CD1c-positive myeloid dendritic cell (primary cell): ENCODE results near the gene ABHD6.
"Not testable (repeated sequence)": the region's sequence is repeated elsewhere in the genome, so short reads cannot be mapped to it uniquely, and the experiment has no call there.

ENCODE experiments used
- DNase-seq: peaks from one replicate; pipeline ENCODE4 v3.0.0-alpha.2; 2016; ENCODE audit errors: extremely low spot score

Gene ABHD6

GRCh38 chr3:58209933-58210332, 27.7 kb upstream of the ABHD6 start:
- DNase-seq: no peak

GRCh38 chr3:58210761-58211460, 26.7 kb upstream of the ABHD6 start, which contains the start of gene DNASE1L3:
Gene DNASE1L3, minus strand, starts transcription at chr3:58210972. Its CDS starts 66 bp downstream, at chr3:58210906.
- DNase-seq: peak; percentile 45

GRCh38 chr3:58214484-58215316, 22.9 kb upstream of the ABHD6 start:
- DNase-seq: peak; percentile 87

- no peak for DNase-seq
Measured at GRCh38 chr3:58215317-58216025, 22.1 kb upstream of the ABHD6 start.

- no peak for DNase-seq
Measured at GRCh38 chr3:58216496-58217195, 20.9 kb upstream of the ABHD6 start.

DNA sequence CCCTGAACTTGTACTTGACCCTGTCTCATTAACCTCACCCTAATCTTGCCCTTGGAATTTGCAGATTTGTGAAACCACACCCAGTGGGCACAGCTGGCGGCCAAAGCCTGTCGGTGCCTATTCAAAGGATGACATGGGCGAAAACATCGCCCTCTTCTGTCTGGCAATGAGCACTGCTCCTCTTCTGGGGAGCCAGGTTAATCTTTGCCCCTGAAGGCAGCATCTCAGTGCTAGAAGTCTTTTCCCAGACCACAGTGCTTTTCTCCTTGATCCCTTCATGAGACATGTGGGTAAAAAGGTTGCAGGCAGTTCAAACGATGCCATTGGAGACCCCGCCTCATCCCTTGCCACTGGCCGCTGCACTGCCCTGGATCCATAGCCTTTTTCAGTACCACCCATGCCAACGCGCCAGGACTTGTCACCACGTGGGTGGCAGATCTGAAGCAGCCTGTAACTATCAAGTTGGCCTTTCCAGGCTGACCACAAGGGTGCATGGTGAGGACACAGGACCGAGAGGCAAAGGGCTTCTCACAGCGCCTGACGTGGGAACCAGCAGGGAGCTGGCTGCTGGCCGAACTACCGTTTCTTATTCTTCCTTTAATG, 20.3 kb upstream of the ABHD6 start:
- peak; percentile 93 for DNase-seq

GRCh38 chr3:58218904-58219303, 18.7 kb upstream of the ABHD6 start:
- no peak for DNase-seq

- no peak for DNase-seq
Measured at GRCh38 chr3:58222161-58222724, 15.3 kb upstream of the ABHD6 start.

DNA sequence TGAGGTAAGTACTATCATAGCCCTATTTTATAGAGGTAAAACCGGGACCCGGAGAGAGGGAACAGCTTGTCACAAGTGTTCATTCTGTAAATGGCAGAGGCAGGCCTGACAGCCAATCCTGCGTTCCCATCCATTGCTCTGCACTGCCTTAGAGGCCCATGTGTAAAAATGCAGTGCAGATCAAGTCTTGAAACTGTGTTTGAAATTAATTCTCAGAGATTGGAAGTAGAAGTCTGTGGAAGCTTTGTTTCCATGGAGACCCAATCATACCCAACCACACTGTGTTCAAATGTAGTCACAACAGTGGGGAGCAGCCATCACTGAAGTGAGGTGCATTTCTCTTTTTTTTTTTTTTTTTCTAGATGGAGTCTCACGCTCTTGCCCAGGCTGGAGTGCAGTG, 13.7 kb upstream of the ABHD6 start:
- no peak for DNase-seq

GRCh38 chr3:58227933-58228332, 9.7 kb upstream of the ABHD6 start:
- not testable (repeated sequence) for DNase-seq

DNA sequence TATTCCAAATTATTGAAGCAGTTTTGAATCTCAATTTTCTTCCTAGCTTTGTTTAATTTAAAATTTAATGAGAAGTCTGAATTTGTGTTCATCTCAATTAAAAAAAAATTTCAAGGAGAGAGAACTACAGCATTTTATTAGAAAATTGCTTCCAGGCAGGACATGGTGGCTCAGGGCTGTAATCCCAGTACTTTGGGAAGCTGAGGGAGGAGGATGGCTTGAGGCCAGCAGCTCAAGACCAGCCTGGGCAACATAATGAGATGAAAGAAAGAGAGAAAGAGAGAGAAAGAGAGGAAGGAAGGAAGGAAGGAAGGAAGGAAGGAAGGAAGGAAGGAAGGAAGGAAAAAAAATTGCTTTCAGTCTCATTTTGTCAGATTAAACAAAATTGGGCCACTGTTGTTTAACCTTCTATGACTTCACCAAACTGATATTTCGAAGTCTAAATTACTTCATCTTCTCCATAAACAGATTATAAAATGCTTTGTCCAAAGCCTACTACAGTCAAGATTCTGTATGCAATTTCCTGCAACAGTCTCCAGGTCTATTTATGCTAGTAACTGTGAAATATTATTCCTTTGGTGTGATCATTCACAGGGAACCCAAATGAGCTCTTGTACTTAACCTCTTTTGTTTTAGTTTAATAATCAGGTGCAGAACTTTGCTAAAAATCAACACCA, 6.6 kb upstream of the ABHD6 start:
- DNase-seq: no peak

- no peak for DNase-seq
Measured at GRCh38 chr3:58231666-58232065, 5.9 kb upstream of the ABHD6 start.

DNA sequence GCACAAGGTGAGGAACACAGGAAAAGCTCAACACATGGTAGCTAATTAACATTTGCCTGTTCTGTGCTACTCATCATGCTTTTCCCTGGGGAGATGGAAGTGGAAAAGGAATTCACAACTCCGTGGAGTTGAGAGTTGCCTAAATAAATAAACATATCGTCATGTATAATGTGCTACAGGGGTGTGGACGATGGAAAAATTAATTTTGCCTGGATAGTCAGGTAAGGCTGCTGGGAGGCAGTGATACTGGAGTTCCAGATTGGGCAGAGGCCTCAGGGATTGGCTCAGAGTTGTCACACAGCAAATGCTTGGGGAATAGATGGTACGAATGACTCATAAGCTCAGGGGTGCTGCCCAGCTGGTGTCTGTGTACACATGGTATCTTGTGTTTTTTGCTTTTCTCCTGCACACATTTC, 3.1 kb upstream of the ABHD6 start:
- no peak for DNase-seq

GRCh38 chr3:58235970-58236369, 1.6 kb upstream of the ABHD6 start:
- DNase-seq: no peak

- DNase-seq: no peak
Measured at GRCh38 chr3:58236527-58237237, 910 bp upstream of the ABHD6 start.

DNA sequence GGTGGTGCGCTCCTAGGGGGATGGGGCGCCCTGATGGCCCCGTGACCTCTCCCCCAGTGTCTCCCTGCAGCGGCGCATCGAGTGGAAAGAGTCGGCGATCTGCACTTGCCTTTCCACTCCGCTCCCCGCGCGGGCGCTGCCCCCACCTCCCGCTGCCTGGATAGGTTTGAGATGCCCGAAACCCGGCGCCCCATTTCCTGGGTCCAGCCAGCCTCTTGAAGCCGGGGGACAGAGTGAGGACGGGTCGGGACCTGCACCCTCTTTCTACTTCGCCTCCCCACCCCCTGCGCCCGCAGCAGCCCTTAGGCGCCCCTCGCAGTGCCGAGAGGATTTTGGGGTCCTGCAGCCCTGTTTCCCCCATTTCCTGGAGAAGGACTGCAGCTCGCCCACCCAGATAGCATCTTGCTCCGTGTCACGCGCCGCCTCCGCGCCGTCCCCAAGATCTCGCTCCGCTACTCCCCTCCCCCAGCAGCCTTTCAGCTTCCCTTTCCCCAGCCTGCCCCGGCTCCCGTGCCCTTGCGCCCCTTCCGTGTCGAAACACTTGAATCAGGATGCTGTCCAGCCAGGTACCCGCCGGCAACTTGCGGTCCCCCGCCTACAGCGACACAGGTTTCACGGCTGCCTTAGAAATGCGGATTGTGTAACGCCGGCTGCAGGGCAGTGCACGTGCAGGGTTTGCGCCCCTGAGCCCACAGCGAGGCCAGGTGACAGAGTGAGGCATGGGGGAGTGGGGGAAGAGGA, 519 bp downstream of the ABHD6 start:
- DNase-seq: peak; percentile 70

DNA sequence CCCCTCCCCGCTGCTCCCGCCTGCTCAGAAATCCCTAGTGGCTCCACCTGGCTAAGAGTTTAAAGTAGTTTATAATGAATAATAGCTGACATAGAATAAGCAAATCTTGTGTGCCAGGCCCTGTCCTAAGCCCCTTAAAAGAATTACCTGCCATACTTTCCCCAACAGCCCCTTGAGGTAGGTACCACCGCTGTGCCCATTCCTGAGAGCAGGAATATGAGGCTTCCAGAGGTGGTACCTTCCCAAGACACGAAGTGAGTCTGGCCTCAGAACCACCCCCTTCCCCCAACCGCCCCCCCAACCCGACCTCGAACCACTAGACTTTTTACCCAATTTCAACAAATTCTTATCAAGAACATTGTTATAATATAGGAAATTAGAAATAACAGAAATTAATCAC, 1.2 kb downstream of the ABHD6 start:
- no peak for DNase-seq

- no peak for DNase-seq
Measured at GRCh38 chr3:58241306-58242044, 3.9 kb downstream of the ABHD6 start.
